Measurements from ENCODE around the gene PICALM. TPM values are rescaled to one million over a fixed set of nuclear protein-coding genes. Genes with fewer than 3 reads are reported as not detected.
A peak's percentile ranks its signal among the peaks of the same experiment; 100 is the strongest.
"Not testable (repeated sequence)": the region's sequence is repeated elsewhere in the genome, so short reads cannot be mapped to it uniquely, and the experiment has no call there.

The PICALM gene
- total RNA-seq, 1 donor from 2014 or later = 314 TPM

DNA sequence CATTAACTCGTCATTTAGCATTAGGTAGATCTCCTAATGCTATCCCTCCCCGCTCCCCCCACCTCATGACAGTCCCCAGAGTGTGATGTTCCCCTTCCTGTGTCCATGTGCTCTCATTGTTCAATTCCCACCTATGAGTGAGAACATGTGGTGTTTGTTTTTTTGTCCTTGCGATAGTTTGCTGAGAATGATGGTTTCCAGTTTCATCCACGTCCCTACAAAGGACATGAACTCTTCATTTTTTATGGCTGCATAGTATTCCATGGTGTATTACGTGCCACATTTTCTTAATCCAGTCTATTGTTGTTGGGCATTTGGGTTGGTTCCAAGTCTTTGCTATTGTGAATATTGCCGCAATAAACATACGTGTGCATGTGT, 116.8 kb downstream of the PICALM start:
- intact Hi-C loops (cut with DNase I); ATAC-seq; DNase-seq (ENCODE audit: low spot score): not testable (repeated sequence)

DNA sequence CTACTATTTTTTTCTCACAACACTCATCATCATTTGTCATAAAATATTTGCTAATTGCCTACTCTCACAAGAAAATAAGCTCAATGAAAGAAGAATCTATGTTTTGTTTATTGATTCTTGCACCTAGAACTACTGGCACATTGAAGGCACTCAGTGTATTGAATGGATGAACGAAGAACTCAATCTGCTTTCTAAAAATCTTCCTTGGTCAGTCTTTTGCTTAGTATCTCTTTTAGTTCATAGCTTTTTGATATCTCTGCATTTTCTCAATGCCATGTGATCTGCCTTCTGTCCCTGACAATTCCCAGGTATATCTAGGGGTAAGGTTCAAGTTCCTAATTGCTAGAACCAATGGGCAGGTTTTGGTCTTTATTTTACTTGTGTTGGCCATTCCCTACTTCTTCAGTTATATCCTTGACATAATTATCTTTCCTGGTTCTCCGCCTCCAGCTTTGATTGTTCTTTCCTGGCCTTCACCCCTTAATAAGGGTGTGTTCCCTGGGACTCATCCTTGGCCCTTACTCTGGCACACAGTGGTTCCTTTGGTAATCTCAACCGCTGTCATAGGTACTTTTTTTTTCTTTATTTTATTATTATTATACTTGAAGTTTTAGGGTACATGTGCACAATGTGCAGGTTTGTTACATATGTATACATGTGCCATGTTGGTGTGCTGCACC, 117.3 kb downstream of the PICALM start:
- ATAC-seq = no peak
- no peak for DNase-seq (ENCODE audit: low spot score)
- intact Hi-C loops (cut with DNase I) = no loop called here

GRCh38 chr11:85951049-85951405, 117.9 kb downstream of the PICALM start:
- ATAC-seq (no peak), DNase-seq (ENCODE audit: low spot score) (no peak)
- intact Hi-C loops (cut with DNase I) = no loop called here

GRCh38 chr11:85950317-85951048, 118.4 kb downstream of the PICALM start:
- no peak for DNase-seq (ENCODE audit: low spot score)
- intact Hi-C loops (cut with DNase I) = no loop called here
- no peak for ATAC-seq

GRCh38 chr11:85949798-85950197, 119.1 kb downstream of the PICALM start:
- intact Hi-C loops (cut with DNase I) = no loop called here
- no peak for DNase-seq (ENCODE audit: low spot score)
- no peak for ATAC-seq

DNA sequence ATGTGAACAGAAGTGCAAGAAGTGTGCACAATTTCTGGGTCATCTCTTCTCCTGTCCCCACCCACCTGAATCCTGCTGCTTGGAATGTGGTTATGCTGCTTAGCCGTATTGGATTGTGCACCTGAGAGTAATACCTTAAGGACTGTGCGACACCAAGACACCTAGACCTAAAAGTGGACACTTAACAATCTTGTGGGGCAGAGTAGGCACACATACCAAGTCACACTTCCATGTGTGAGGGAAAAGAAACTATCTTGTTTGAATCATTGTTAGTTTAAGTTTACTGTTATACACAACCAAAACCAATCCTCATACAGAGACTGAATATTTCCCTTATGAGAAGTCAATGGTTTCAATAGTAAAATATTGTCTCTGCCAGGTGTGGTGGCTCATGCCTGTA, 120.0 kb downstream of the PICALM start:
- intact Hi-C loops (cut with DNase I) = no loop called here
- DNase-seq (ENCODE audit: low spot score) (no peak), ATAC-seq (no peak)

DNA sequence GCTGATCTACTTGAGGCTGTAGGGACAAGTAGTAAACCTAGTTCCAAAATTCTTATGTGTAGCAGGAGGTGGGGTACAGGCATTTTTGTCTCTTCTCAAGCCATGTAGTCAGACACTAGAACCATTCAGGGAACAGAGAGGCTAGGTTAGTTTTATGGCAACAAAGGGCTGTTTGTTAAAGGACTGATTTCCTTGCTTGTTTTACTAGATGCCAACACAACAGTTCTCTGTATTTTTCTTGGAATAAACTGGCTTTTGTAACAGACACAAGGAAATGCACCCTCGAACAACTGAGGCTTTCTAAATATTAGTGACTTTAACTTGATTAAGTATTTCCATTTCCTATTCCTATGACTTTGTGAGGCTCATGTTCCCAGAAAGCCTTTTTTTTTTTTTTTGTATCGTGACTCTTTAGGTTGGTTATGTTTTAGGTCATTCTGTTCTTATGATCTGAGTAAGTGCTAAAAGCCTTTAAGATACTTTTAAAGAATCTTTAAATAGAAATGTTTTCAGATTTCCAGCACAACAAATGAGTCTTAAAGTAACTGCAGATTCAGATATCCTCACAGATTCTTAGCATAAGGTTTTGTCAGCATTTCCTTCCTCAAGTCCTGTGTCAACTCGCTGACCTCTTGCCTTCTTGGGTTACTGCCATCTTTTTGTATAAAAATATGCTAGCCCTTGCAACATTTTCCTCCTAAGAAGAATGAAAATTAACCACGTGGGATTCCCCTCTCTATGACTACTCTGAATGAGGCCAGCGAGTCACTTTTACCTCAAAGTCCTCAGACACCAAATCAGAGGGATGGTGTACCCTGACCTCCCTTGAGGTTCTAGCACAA, 121.2 kb downstream of the PICALM start:
- intact Hi-C loops (cut with DNase I) = no loop called here
- ATAC-seq (peak; percentile 88), DNase-seq (ENCODE audit: low spot score) (no peak)

GRCh38 chr11:85946221-85946620, 122.7 kb downstream of the PICALM start:
- ATAC-seq (peak; percentile 36), DNase-seq (ENCODE audit: low spot score) (no peak)
- intact Hi-C loops (cut with DNase I) = no loop called here

DNA sequence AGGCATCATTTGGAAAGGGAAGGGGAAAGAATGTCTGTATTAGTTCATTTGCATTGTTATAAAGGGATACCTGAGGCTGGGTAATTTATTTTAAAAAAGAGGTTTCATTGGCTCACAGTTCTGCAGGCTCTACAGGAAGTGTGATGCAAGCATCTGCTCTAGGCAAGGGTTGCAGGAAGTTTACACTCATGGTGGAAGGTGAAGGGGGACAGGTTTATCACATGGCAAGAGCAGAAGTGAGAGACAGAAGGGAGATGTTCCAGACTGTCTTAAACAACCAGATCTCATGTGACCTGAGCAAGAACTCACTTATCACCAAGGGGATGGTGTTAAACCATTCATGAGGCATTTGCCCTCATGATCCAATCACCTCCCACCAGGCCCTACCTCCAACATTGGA, 123.1 kb downstream of the PICALM start:
- no peak for ATAC-seq
- intact Hi-C loops (cut with DNase I) = no loop called here
- DNase-seq (ENCODE audit: low spot score) = no peak

DNA sequence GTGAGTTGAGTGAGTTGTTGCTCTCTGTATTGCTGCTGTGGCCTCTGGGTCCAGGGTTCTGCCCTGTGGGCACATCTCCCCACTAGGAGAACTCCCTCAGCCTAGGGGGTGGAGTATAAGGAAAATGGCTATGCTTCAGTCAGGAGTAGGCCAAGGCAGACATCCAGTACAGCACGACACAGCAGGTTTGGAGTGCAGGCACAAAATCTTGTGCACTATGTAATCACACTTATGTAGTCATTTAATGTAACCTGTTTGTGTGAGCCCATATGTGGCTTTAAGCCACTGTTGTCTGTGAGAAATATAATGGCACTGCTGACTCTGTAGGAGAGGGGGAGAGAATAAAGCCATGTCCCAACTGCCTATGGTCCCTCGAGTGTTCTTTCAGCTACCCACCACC, 123.6 kb downstream of the PICALM start:
- ATAC-seq (no peak), DNase-seq (ENCODE audit: low spot score) (no peak)
- intact Hi-C loops (cut with DNase I) = no loop called here

DNA sequence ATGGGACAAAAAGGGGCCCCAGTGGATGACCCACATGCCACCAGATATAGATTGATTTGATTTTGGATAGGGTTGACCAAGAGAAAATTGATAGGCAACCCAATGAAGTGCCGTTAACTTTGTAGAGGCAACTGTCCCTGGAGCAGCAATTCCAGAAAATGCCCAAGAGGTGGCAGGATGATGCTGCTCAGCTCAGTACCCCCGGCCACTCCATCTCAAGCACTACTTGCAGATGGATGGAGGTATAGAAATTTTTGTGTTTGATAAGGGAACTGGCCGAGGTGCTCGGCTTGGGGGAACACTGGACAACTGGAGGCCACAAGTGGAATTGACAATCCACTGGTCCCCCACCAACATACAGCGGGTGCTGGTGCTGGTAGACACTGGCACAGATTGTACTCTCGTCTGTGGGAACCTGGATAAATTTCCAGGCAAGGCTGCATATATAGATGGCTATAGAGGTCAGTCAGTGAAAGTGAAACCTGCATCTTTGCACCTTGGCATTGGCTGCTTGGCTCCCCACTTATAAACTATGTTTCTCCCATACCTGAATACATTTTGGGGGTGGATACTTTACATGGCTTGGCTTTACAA, 127.4 kb downstream of the PICALM start:
- intact Hi-C loops (cut with DNase I) = loop anchor here (5.0 kb wide), 1 partner anchor 276 kb away; no protein-coding TSS in a partner anchor
- DNase-seq (ENCODE audit: low spot score) (peak; percentile 71), ATAC-seq (peak; percentile 86)

- ATAC-seq (no peak), DNase-seq (ENCODE audit: low spot score) (no peak)
- intact Hi-C loops (cut with DNase I) = loop anchor here (5.0 kb wide), 2 partner anchors 82 to 278 kb away; partner anchors contain the start of gene CCDC83
Measured at GRCh38 chr11:85939099-85940015, 129.5 kb downstream of the PICALM start.

GRCh38 chr11:85937835-85938234, 131.0 kb downstream of the PICALM start:
- intact Hi-C loops (cut with DNase I) = loop anchor here (5.0 kb wide), 1 partner anchor 81 kb away; the partner anchor contains the start of gene CCDC83
- ATAC-seq (no peak), DNase-seq (ENCODE audit: low spot score) (no peak)

GRCh38 chr11:85935751-85936150, 133.1 kb downstream of the PICALM start:
- ATAC-seq (peak; percentile 13), DNase-seq (ENCODE audit: low spot score) (no peak)
- intact Hi-C loops (cut with DNase I) = loop anchor here (5.0 kb wide), 1 partner anchor 78 kb away; the partner anchor contains the start of gene CCDC83

DNA sequence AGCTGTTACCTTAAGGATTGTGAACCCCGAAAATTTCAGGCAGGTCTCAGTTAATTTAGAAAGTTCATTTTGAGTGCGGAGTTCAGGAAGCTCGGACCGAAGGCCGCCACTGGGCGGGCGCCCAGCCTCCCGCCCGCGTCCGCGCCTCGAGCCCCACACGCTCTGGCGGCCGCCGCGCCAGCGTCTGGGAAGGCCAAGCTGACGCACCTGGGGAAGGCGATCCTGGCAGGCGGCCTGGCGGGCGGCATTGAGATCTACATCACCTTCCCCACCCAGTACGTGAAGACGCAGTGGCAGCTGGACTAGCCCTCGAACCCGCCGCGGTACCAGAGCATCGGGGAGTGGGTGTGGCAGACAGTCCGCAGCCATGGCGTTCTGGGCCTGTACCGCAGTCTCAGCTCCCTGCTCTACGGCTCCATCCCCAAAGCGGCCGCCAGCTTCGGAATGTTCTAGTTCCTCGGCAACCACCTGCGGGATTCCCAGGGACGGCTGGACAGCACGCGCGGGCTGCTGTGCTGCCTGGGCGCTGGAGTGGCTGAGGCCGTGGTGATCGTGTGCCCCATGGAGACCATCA, 134.2 kb downstream of the PICALM start:
- intact Hi-C loops (cut with DNase I) = loop anchor here (5.0 kb wide), 1 partner anchor 77 kb away; the partner anchor contains the start of gene CCDC83
- no peak for DNase-seq (ENCODE audit: low spot score)
- peak; percentile 51 for ATAC-seq

- no peak for DNase-seq (ENCODE audit: low spot score)
- intact Hi-C loops (cut with DNase I) = no loop called here
- ATAC-seq = no peak
Measured at GRCh38 chr11:85930879-85931366, 138.0 kb downstream of the PICALM start.

- DNase-seq (ENCODE audit: low spot score); ATAC-seq; intact Hi-C loops (cut with DNase I): not testable (repeated sequence)
Measured at GRCh38 chr11:85926653-85927214, 142.2 kb downstream of the PICALM start.
